IPS DF 6.9 (cell line): ENCODE measurements around the gene RABL6.

ENCODE experiments used
- DNase-seq: peaks from one replicate; pipeline ENCODE4 v3.0.0-alpha.2; 2013; ENCODE audit warnings: low read depth, low spot score
- H3K27ac ChIP-seq: one replicate; pipeline ENCODE4 v1.5.1; 2013; ENCODE audit warnings: low read length, control low read depth
- H3K27me3 ChIP-seq: 2 replicates; pipeline ENCODE4 v1.6.1; 2013; ENCODE audit warnings: mild to moderate bottlenecking, low read length; ENCODE audit not compliant: control insufficient read depth, insufficient read depth
- H3K36me3 ChIP-seq: 2 replicates; pipeline ENCODE4 v1.6.1; 2013; ENCODE audit warnings: low read length; ENCODE audit not compliant: control insufficient read depth, insufficient read depth
- H3K4me1 ChIP-seq: 2 replicates; pipeline ENCODE4 v1.6.1; 2013; ENCODE audit warnings: low read length; ENCODE audit not compliant: control insufficient read depth, insufficient read depth
- H3K4me3 ChIP-seq: 2 replicates; pipeline ENCODE4 v1.5.1; 2013; ENCODE audit warnings: mild to moderate bottlenecking, low read length
- H3K9me3 ChIP-seq: 2 replicates; pipeline ENCODE4 v1.6.1; 2013; ENCODE audit warnings: low read length, inconsistent platforms; ENCODE audit not compliant: control insufficient read depth, insufficient read depth
- WGBS: extraction: QIAGEN DNeasy Blood & Tissue Kit; methylation state at CpG from one replicate; pipeline ENCODE4 v1.1.7; 2013; ENCODE audit warnings: mixed read lengths, missing lambda C conversion rate; ENCODE audit not compliant: insufficient read length, insufficient coverage; 5-methylcytosine and 5-hydroxymethylcytosine counted together

RABL6 gene

GRCh38 chr9:136804509-136805206 is 3.1 kb upstream of the RABL6 start:
- H3K4me3 ChIP-seq = no peak overlapping the region
- no peak overlapping the region for H3K27ac ChIP-seq
- no peaks in the 10 kb centered on the region for H3K9me3 ChIP-seq
- H3K4me1 ChIP-seq = peaks cover 5% of the 10 kb centered on the region; the same call in 1 of the 2 replicates
- DNase-seq = no peak
- H3K36me3 ChIP-seq = peaks cover 1% of the 10 kb centered on the region; the same call in 1 of the 2 replicates
- no CpG with 5 or more reads among the region's 20 CpGs for WGBS
- H3K27me3 ChIP-seq = no peaks in the 10 kb centered on the region

GRCh38 chr9:136805207-136805740 is 2.5 kb upstream of the RABL6 start:
- no CpG with 5 or more reads among the region's 12 CpGs for WGBS
- H3K4me3 ChIP-seq = no peak overlapping the region
- H3K27ac ChIP-seq = no peak overlapping the region
- no peaks in the 10 kb centered on the region for H3K9me3 ChIP-seq
- no peak for DNase-seq
- H3K27me3 ChIP-seq = no peaks in the 10 kb centered on the region
- peaks cover 2% of the 10 kb centered on the region; the same call in 1 of the 2 replicates for H3K36me3 ChIP-seq
- H3K4me1 ChIP-seq = peaks cover 5% of the 10 kb centered on the region; the same call in 1 of the 2 replicates

- H3K4me1 ChIP-seq = peaks cover 5% of the 10 kb centered on the region; the same call in 1 of the 2 replicates
- H3K4me3 ChIP-seq = no peak overlapping the region
Measured at GRCh38 chr9:136806067-136806466, 1.7 kb upstream of the RABL6 start.

GRCh38 chr9:136806631-136807201 is 1.0 kb upstream of the RABL6 start:
- Histone ChIP-seq H3K36me3 (peaks cover 2% of the 10 kb centered on the region; the same call in 1 of the 2 replicates), H3K9me3 (no peaks in the 10 kb centered on the region), H3K27ac (no peak overlapping the region), H3K4me3 (no peak overlapping the region; the same call in 1 of the 2 replicates), H3K4me1 (peaks cover 5% of the 10 kb centered on the region; the same call in 1 of the 2 replicates), H3K27me3 (no peaks in the 10 kb centered on the region)
- no peak for DNase-seq
- no CpG with 5 or more reads among the region's 25 CpGs for WGBS

More at GRCh38 chr9:136806067-136806466, 1.7 kb upstream of the RABL6 start:
- Histone ChIP-seq H3K36me3 (peaks cover 2% of the 10 kb centered on the region; the same call in 1 of the 2 replicates), H3K27me3 (no peaks in the 10 kb centered on the region), H3K9me3 (no peaks in the 10 kb centered on the region), H3K27ac (no peak overlapping the region)
- DNase-seq = no peak
- WGBS = no CpG with 5 or more reads among the region's 10 CpGs

- Histone ChIP-seq H3K4me3 (peak overlapping the region; percentile 95), H3K36me3 (peaks cover 7% of the 10 kb centered on the region; the same call in 1 of the 2 replicates), H3K4me1 (peaks cover 5% of the 10 kb centered on the region; the same call in 1 of the 2 replicates), H3K27me3 (no peaks in the 10 kb centered on the region), H3K27ac (no peak overlapping the region), H3K9me3 (no peaks in the 10 kb centered on the region)
- no CpG with 5 or more reads among the region's 93 CpGs for WGBS
- DNase-seq = no peak
Measured at GRCh38 chr9:136808075-136808805, 492 bp downstream of the RABL6 start.

GRCh38 chr9:136808806-136809158 is 1.0 kb downstream of the RABL6 start:
- WGBS = no CpG with 5 or more reads among the region's 14 CpGs
- Histone ChIP-seq H3K27me3 (no peaks in the 10 kb centered on the region), H3K9me3 (no peaks in the 10 kb centered on the region), H3K36me3 (peaks cover 7% of the 10 kb centered on the region; the same call in 1 of the 2 replicates), H3K27ac (no peak overlapping the region), H3K4me3 (peak overlapping the region; percentile 95), H3K4me1 (peaks cover 5% of the 10 kb centered on the region; the same call in 1 of the 2 replicates)
- no peak for DNase-seq

GRCh38 chr9:136814725-136815421 is 7.1 kb downstream of the RABL6 start:
- 100% methylated on average over 2 of the region's 13 CpGs for WGBS
- Histone ChIP-seq H3K36me3 (peaks cover 8% of the 10 kb centered on the region; the same call in 1 of the 2 replicates), H3K27me3 (no peaks in the 10 kb centered on the region), H3K27ac (no peak overlapping the region), H3K9me3 (no peaks in the 10 kb centered on the region), H3K4me1 (no peaks in the 10 kb centered on the region), H3K4me3 (no peak overlapping the region)
- no peak for DNase-seq

GRCh38 chr9:136815422-136815782 is 7.7 kb downstream of the RABL6 start:
- no CpG with 5 or more reads among the region's 1 CpG for WGBS
- H3K4me1 ChIP-seq = no peaks in the 10 kb centered on the region
- no peak overlapping the region for H3K4me3 ChIP-seq
- no peaks in the 10 kb centered on the region for H3K9me3 ChIP-seq
- H3K36me3 ChIP-seq = peaks cover 8% of the 10 kb centered on the region; the same call in 1 of the 2 replicates
- H3K27ac ChIP-seq = no peak overlapping the region
- H3K27me3 ChIP-seq = no peaks in the 10 kb centered on the region
- DNase-seq = no peak

- no peak for DNase-seq
- Histone ChIP-seq H3K36me3 (peaks cover 16% of the 10 kb centered on the region), H3K27ac (no peak overlapping the region), H3K4me1 (no peaks in the 10 kb centered on the region; the same call in none of the 2 replicates), H3K4me3 (peak overlapping the region; percentile 12; the same call in 1 of the 2 replicates), H3K27me3 (no peaks in the 10 kb centered on the region), H3K9me3 (no peaks in the 10 kb centered on the region)
- WGBS = no CpG with 5 or more reads among the region's 83 CpGs
Measured at GRCh38 chr9:136820971-136821825, 13.4 kb downstream of the RABL6 start.
